ENCODE results near the gene OAT.

OAT gene

DNA sequence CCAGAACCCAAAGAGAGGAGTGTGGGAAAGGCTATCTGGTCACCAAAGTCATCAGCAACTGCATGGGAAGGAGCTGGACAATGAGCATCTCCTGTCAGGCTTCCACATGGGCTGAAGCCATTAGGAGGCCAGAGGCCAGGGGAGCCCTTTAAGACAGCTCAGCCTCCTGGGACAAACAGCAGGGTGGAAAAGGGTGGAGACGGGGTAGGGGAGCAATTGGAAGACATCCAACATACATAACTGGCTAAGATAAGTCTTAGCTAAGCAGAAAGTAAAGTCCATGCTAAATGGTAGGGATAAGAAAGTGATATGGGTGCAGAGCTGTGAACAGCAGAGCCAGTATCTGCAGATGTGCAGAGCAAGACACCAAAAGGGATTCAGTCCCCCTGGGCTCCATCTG lies 1.5 kb upstream of the OAT start:
- Histone ChIP-seq H3K4me3 (ENCODE audit: low read depth, low read length) (no peak overlapping the region), H3K9ac (ENCODE audit: low read depth, low read length) (no peak overlapping the region), H3K9me3 (ENCODE audit: control insufficient read depth, insufficient read depth, low read length) (no peaks in the 10 kb centered on the region), H3K4me1 (ENCODE audit: control insufficient read depth, insufficient read depth, low read length) (peaks cover 19% of the 10 kb centered on the region), H3K27me3 (ENCODE audit: control insufficient read depth, insufficient read depth, low read length) (peaks cover 11% of the 10 kb centered on the region), H3K36me3 (ENCODE audit: control insufficient read depth, insufficient read depth, low read length) (no peaks in the 10 kb centered on the region), H3K27ac (ENCODE audit: low read depth, low read length) (no peak overlapping the region)

DNA sequence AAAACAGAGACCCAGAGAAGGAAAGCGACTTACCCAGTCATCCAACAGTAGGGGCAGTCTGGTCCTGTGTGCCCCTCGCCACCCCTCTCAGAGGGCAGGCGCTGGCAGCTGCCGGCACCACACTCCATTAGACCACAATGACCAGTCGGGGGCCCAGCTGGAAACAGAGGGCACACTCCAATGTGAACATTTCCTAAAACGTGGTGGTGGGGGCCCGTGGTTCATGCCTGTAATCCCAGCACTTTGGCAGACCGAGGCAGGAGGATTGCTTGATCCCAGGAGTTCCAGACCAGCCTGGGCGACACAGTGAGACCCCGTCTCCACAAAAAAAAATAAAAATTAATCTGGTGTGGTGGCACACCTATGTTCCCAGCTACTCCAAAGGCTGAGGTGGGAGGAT lies 912 bp upstream of the OAT start:
- H3K9ac ChIP-seq (ENCODE audit: low read depth, low read length) = no peak overlapping the region
- peaks cover 11% of the 10 kb centered on the region for H3K27me3 ChIP-seq (ENCODE audit: control insufficient read depth, insufficient read depth, low read length)
- peak overlapping the region; percentile 57; the same call in 1 of the 2 replicates for H3K4me3 ChIP-seq (ENCODE audit: low read depth, low read length)
- H3K27ac ChIP-seq (ENCODE audit: low read depth, low read length) = no peak overlapping the region
- no peaks in the 10 kb centered on the region for H3K36me3 ChIP-seq (ENCODE audit: control insufficient read depth, insufficient read depth, low read length)
- peaks cover 19% of the 10 kb centered on the region for H3K4me1 ChIP-seq (ENCODE audit: control insufficient read depth, insufficient read depth, low read length)
- H3K9me3 ChIP-seq (ENCODE audit: control insufficient read depth, insufficient read depth, low read length) = no peaks in the 10 kb centered on the region

DNA sequence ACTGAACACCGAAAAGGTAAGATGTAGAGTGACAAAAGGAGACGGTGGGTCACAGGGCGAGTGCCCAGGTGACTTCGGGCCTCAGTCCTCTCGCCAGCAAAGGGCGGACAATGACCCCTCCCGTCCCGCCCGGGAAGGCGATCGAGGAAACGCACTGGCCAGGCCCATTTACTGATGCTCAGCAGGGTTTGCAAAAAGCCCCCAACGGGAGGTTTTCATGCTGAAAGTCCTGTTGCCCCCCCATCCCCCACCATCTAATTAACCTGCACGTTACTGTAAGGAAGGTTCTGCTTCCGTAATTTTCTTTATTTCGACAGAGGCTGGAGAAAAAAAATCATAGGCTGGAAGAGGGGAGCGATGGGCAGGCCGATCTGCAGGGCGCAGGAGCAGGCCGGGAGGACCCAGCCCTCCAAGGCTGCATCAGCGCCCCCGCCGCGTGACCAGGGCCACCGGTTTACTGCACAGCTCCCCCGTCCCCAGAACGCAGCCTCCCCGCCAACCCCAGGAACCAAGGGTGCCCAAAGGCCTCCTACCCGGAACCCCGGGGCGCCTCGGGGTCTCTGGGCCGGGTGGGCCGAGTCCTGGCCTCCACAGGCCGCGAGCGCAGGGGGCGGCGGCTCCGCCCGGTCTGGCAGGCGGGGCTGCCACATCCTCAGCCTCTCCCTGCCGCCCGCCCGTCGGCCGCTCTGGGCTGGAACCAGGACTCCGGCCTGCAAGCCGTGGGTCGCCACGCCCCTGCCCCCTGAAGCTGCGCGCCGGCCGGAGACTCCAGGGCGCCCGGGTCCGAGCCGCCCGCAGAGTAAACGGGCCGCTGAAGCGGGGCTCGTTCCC lies 613 bp downstream of the OAT start:
- Histone ChIP-seq H3K4me3 (ENCODE audit: low read depth, low read length) (peak overlapping the region; percentile 82), H3K9ac (ENCODE audit: low read depth, low read length) (no peak overlapping the region)

DNA sequence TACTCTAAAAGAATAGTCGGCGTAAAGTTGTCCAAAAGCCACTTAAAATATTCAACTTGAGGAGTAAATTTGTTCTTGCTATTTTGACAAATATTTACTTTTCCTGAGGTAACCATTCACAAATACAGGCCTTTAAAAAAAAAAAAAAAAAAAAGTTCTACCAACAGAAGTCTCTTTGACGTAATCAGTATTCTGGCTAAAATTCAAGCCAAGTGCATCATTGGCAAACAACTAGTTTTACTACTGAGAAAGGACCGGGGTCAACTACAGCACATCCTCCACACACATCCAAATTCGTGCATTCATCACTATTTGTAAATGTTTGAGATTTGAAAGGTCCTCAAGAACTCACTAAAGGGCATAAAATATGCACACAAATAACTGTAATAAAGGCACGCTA lies 2.0 kb downstream of the OAT start:
- Histone ChIP-seq H3K9me3 (ENCODE audit: control insufficient read depth, insufficient read depth, low read length) (no peaks in the 10 kb centered on the region), H3K36me3 (ENCODE audit: control insufficient read depth, insufficient read depth, low read length) (no peaks in the 10 kb centered on the region), H3K9ac (ENCODE audit: low read depth, low read length) (no peak overlapping the region), H3K27ac (ENCODE audit: low read depth, low read length) (no peak overlapping the region), H3K4me1 (ENCODE audit: control insufficient read depth, insufficient read depth, low read length) (peaks cover 17% of the 10 kb centered on the region), H3K27me3 (ENCODE audit: control insufficient read depth, insufficient read depth, low read length) (peaks cover 11% of the 10 kb centered on the region), H3K4me3 (ENCODE audit: low read depth, low read length) (no peak overlapping the region)

More for the DNA sequence above, 613 bp downstream of the OAT start:
- Histone ChIP-seq H3K9me3 (ENCODE audit: control insufficient read depth, insufficient read depth, low read length) (no peaks in the 10 kb centered on the region), H3K36me3 (ENCODE audit: control insufficient read depth, insufficient read depth, low read length) (no peaks in the 10 kb centered on the region), H3K4me1 (ENCODE audit: control insufficient read depth, insufficient read depth, low read length) (peaks cover 17% of the 10 kb centered on the region), H3K27ac (ENCODE audit: low read depth, low read length) (peak overlapping the region; percentile 44), H3K27me3 (ENCODE audit: control insufficient read depth, insufficient read depth, low read length) (peaks cover 11% of the 10 kb centered on the region)

DNA sequence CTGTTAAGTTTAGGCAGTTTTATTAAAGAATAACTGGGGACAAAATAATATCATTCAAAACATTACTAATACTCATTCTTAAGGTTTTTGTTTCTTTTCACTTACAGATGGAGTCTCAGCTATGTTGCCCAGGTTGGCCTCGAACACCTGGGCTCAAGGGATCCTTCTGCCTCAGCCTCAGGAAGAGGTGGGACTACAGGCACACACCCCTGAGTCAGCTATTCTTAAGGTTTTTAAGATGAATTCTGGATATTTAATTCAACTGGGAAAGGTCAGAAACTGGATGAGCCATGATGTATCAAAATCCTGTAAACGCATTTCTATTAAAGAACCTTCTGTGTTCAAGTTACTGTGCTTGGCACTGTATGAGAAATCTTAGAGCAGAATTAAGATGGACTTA lies 3.5 kb downstream of the OAT start:
- Histone ChIP-seq H3K27ac (ENCODE audit: low read depth, low read length) (no peak overlapping the region), H3K9ac (ENCODE audit: low read depth, low read length) (no peak overlapping the region), H3K36me3 (ENCODE audit: control insufficient read depth, insufficient read depth, low read length) (peaks cover 8% of the 10 kb centered on the region), H3K4me1 (ENCODE audit: control insufficient read depth, insufficient read depth, low read length) (peaks cover 17% of the 10 kb centered on the region), H3K4me3 (ENCODE audit: low read depth, low read length) (no peak overlapping the region), H3K27me3 (ENCODE audit: control insufficient read depth, insufficient read depth, low read length) (peaks cover 3% of the 10 kb centered on the region; the same call in 1 of the 2 replicates), H3K9me3 (ENCODE audit: control insufficient read depth, insufficient read depth, low read length) (no peaks in the 10 kb centered on the region)

DNA sequence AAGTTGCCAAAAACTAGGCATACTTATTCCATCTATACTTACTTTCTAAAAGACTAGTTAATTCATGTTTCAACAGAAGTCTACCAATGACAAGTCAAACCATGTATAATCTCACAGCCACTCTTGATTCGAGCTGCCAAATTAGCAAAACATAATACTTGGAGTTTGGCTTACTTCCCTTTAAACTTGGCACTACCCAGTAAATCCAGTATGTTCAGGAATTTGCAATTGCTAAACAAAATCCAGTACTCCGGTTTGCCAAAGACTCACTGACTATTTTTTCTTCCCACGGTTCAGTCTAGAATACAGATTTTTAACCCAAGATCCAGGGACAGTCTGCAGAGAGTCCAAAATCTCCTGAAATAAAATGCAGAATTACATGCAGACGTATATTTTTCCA lies 4.6 kb downstream of the OAT start:
- H3K27ac ChIP-seq (ENCODE audit: low read depth, low read length) = no peak overlapping the region
- H3K4me1 ChIP-seq (ENCODE audit: control insufficient read depth, insufficient read depth, low read length) = peaks cover 13% of the 10 kb centered on the region
- no peak overlapping the region for H3K4me3 ChIP-seq (ENCODE audit: low read depth, low read length)
- H3K9ac ChIP-seq (ENCODE audit: low read depth, low read length) = no peak overlapping the region
- H3K36me3 ChIP-seq (ENCODE audit: control insufficient read depth, insufficient read depth, low read length) = peaks cover 18% of the 10 kb centered on the region
- H3K27me3 ChIP-seq (ENCODE audit: control insufficient read depth, insufficient read depth, low read length) = no peaks in the 10 kb centered on the region
- no peaks in the 10 kb centered on the region for H3K9me3 ChIP-seq (ENCODE audit: control insufficient read depth, insufficient read depth, low read length)

DNA sequence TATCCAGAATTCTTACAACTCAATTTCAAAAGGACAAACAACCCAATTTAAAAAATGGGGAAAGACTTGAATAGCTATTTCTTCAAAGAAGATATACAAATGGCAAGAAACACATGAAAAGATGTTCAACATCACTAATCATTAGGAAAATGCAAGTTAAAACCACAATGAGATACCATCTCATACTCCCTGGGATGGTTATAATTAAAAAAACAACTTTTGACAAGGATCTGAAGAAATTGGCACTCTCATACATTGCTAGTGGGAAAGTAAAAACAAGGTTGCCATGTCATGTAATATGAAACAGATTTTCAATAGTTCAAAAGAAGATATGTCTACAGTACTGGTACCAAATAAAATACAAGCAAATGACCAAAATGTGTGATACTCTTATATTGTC lies 9.0 kb downstream of the OAT start:
- Histone ChIP-seq H3K4me3 (ENCODE audit: low read depth, low read length) (no peak overlapping the region), H3K36me3 (ENCODE audit: control insufficient read depth, insufficient read depth, low read length) (peaks cover 50% of the 10 kb centered on the region), H3K9ac (ENCODE audit: low read depth, low read length) (no peak overlapping the region), H3K27me3 (ENCODE audit: control insufficient read depth, insufficient read depth, low read length) (no peaks in the 10 kb centered on the region), H3K27ac (ENCODE audit: low read depth, low read length) (no peak overlapping the region), H3K4me1 (ENCODE audit: control insufficient read depth, insufficient read depth, low read length) (no peaks in the 10 kb centered on the region), H3K9me3 (ENCODE audit: control insufficient read depth, insufficient read depth, low read length) (no peaks in the 10 kb centered on the region)

DNA sequence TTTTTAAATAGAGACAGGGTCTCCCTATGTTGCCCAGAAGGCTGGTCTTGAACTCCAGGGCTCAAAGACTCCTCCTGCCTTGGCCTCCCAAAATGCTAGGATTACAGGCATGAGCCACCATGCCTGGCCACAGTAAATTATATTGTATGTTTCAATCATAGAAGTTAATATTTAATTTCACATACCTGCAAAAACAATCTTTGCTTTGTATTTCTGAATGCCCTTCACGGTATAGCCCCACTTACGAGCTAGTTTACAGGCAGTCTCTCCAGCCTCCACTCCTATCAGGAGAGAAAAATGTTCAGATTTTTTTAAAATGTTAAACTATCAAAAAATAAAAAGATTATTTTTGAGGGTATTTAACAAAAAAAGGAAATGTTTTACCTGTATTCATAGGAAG lies 10.4 kb downstream of the OAT start:
- Histone ChIP-seq H3K27me3 (ENCODE audit: control insufficient read depth, insufficient read depth, low read length) (no peaks in the 10 kb centered on the region), H3K9ac (ENCODE audit: low read depth, low read length) (no peak overlapping the region), H3K27ac (ENCODE audit: low read depth, low read length) (no peak overlapping the region), H3K4me1 (ENCODE audit: control insufficient read depth, insufficient read depth, low read length) (no peaks in the 10 kb centered on the region), H3K4me3 (ENCODE audit: low read depth, low read length) (no peak overlapping the region), H3K36me3 (ENCODE audit: control insufficient read depth, insufficient read depth, low read length) (peaks cover 54% of the 10 kb centered on the region), H3K9me3 (ENCODE audit: control insufficient read depth, insufficient read depth, low read length) (no peaks in the 10 kb centered on the region)

DNA sequence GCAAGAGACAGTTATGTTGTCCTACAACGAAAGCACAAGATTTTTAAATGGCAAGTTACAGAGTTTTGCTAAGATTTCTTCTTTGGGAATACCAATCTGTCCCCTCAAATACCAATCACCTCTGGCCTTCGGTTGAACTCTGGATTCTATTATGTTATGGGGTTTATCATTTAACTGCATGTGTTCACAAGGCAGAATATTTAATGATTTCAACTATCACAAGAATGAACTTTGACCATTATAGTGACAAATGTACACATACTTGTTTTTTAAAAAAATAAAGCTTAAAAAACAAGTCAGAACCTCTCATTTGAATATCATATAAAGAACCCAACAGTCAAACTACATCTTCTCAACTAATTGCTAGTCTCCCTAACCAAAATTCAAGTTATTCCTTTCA lies 11.3 kb downstream of the OAT start:
- Histone ChIP-seq H3K9ac (ENCODE audit: low read depth, low read length) (no peak overlapping the region), H3K4me3 (ENCODE audit: low read depth, low read length) (no peak overlapping the region), H3K27me3 (ENCODE audit: control insufficient read depth, insufficient read depth, low read length) (no peaks in the 10 kb centered on the region), H3K9me3 (ENCODE audit: control insufficient read depth, insufficient read depth, low read length) (no peaks in the 10 kb centered on the region), H3K36me3 (ENCODE audit: control insufficient read depth, insufficient read depth, low read length) (peaks cover 62% of the 10 kb centered on the region), H3K27ac (ENCODE audit: low read depth, low read length) (no peak overlapping the region), H3K4me1 (ENCODE audit: control insufficient read depth, insufficient read depth, low read length) (no peaks in the 10 kb centered on the region)

DNA sequence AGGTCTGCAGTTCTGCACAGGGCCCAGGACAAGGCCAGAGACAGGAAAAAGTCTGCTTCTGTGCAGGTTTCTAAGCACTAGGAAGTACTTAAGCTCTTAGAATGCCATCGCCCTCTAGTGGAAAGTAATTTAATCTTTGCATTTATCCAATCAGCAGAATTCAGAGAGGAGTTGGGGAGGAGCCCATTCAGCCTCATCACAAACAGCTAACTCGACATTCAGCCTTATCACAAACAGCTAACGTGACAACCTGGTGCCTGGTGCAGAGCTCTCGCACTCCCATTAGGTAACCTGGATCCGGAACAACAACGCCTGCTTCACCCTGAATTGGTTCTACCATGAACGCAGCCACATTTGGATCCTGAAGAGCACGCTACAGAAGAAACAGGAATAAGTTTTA lies 15.2 kb downstream of the OAT start:
- Histone ChIP-seq H3K27ac (ENCODE audit: low read depth, low read length) (no peak overlapping the region), H3K27me3 (ENCODE audit: control insufficient read depth, insufficient read depth, low read length) (no peaks in the 10 kb centered on the region), H3K4me3 (ENCODE audit: low read depth, low read length) (no peak overlapping the region), H3K9me3 (ENCODE audit: control insufficient read depth, insufficient read depth, low read length) (no peaks in the 10 kb centered on the region), H3K36me3 (ENCODE audit: control insufficient read depth, insufficient read depth, low read length) (peaks cover 70% of the 10 kb centered on the region), H3K9ac (ENCODE audit: low read depth, low read length) (no peak overlapping the region), H3K4me1 (ENCODE audit: control insufficient read depth, insufficient read depth, low read length) (no peaks in the 10 kb centered on the region)

DNA sequence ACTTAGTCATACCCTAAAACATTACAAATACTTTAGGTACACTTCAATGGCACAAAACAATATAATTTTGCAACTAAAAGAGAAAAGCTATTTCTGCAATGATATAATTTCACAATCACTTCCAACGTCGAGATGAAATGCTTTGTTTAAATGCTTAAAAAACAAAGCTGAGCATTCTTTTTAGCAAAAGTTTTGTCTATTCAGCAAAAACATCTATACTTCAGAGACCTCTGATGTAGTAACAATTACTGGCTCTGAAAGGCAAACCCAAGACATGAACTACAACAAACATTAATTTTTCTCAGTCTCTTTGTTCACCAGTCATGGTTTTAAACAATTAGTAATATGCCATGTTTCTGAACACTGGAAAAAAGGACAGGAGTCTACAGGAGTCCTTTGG lies 16.4 kb downstream of the OAT start:
- no peaks in the 10 kb centered on the region for H3K9me3 ChIP-seq (ENCODE audit: control insufficient read depth, insufficient read depth, low read length)
- H3K27ac ChIP-seq (ENCODE audit: low read depth, low read length) = no peak overlapping the region
- H3K4me1 ChIP-seq (ENCODE audit: control insufficient read depth, insufficient read depth, low read length) = no peaks in the 10 kb centered on the region
- H3K36me3 ChIP-seq (ENCODE audit: control insufficient read depth, insufficient read depth, low read length) = peaks cover 69% of the 10 kb centered on the region
- no peak overlapping the region for H3K9ac ChIP-seq (ENCODE audit: low read depth, low read length)
- no peak overlapping the region for H3K4me3 ChIP-seq (ENCODE audit: low read depth, low read length)
- no peaks in the 10 kb centered on the region for H3K27me3 ChIP-seq (ENCODE audit: control insufficient read depth, insufficient read depth, low read length)
